ENCODE measurements around the gene FBXL13.
"Not testable (repeated sequence)": the region's sequence is repeated elsewhere in the genome, so short reads cannot be mapped to it uniquely, and the experiment has no call there.

The FBXL13 gene

DNA sequence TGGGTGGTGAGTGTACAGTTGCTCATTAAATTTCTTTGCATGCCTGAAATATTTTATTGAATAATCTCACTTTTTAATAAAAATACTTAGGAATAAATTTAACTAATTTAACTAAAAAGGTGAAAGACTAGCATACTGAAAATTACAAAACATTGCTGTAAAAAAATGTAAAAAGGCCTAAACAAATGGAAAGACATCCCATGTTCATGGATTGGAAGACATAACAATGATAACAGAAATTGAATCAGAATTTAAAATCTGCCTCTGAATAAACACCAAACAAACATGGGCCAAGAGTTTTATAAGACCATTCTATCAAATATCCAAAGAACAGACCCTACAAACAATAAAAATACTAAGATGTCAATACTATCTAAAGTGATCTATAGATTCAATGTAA is 94.9 kb downstream of the FBXL13 start:
- no peak for FAIRE-seq

GRCh38 chr7:102978284-102978683 is 96.3 kb downstream of the FBXL13 start:
- no peak for FAIRE-seq

DNA sequence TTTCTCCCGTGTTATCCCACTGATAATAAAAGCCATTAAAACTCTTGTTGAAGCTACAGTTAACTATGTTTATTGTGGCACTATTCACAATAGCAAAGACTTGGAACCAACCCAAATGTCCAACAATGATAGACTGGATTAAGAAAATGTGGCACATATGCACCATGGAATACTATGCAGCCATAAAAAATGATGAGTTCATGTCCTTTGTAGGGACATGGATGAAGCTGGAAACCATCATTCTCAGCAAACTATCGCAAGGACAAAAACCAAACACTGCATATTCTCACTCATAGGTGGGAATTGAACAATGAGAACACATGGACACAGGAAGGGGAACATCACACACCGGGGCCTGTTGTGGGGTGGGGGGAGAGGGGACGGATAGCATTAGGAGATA is 97.0 kb downstream of the FBXL13 start:
- FAIRE-seq = not testable (repeated sequence)

GRCh38 chr7:102976493-102976892 is 98.1 kb downstream of the FBXL13 start:
- no peak for FAIRE-seq

GRCh38 chr7:102975854-102976253 is 98.7 kb downstream of the FBXL13 start:
- FAIRE-seq = no peak

DNA sequence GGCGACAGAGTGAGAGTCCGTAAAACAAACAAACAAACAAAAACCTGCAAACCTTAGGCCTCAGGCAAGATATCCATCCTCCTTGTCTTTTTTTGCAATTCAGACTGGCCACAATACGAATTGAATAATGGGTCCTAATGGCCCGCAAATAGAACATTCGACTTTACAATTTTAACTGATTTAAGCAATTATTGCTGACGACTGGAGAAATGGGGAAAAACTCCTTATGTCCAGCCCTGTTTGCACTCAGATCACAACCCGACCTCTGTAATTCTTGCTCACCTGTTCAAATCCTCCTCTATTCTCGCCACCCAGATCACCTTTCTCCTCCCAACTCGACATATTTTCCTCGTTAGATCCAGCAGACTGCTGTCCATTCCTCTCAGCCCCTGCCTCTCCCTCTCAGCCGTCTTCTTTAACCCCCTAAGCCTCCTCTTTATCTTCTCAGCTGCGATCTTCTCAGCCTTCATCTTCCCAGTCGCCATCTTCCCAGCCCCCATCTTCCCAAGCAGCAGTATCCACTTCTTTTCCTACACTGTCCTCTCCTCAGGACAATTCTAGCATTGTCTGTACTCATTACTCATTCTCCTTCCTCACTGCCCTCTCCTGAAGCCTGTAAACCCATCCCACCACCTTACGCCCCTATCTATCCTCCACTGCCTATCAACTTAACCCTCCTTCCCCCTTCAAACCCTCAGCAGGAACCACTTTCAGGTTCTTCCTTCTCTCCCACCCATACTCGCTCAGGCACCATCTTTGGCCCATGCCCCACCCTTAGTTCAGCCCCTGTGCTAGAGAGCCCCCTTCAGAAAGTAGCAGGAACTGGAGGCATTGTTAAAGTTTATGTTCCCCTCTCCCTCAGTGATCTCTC is 100.0 kb downstream of the FBXL13 start:
- FAIRE-seq = no peak

DNA sequence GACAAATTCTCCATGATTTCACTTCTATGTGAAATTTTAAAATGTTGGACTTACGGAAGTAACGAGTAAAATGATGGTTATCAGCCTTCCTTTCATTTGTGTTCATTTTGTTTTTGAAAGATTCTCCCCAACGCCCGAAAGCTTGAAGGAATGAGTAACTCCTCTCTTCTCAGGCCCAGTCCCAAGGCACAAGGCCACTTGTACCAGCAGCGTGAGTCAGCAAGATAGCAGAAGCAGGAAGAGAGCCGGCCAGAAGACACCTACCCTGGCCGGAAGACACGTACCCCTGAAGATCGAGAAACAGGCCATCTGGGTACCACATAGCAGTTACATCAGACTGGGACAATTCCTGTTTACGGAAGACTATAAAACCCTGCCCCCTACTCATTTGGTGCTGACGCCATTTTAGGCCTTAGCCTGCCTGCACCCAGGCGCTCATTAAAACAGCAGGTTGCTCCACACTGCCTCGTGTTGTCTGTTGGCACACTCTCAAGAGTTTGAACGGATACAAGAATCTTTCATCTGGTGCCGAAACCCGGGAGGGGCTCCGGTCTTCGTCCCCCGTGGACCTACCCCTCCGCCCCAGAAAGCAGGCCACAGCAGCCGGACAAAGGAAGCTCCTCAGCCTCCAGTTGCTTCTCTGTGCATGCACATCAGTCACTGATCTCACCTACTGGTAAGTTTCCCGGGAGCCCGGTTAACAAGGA is 101.3 kb downstream of the FBXL13 start:
- no peak for FAIRE-seq

- FAIRE-seq = no peak
These were observed 106.8 kb downstream of the FBXL13 start for GRCh38 chr7:102967798-102968197.

GRCh38 chr7:102966465-102966864 is 108.1 kb downstream of the FBXL13 start:
- no peak for FAIRE-seq

GRCh38 chr7:102961993-102962392 is 112.6 kb downstream of the FBXL13 start:
- FAIRE-seq = not testable (repeated sequence)

DNA sequence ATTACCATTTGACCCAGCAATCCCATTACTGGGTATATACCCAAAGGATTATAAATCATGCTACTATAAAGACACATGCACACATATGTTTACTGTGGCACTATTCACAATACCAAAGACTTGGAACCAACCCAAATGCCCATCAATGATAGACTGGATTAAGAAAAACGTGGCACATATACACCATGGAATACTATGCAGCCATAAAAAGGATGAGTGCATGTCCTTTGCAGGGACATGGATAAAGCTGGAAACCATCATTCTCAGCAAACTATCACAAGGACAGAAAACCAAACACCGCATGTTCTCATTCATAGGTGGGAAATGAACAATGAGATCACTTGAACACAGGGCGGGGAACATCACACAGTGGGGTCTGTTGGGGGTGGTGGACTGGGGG is 116.6 kb downstream of the FBXL13 start:
- not testable (repeated sequence) for FAIRE-seq

- not testable (repeated sequence) for FAIRE-seq
These were observed 120.2 kb downstream of the FBXL13 start for GRCh38 chr7:102954359-102954758.

GRCh38 chr7:102953406-102953805 is 121.2 kb downstream of the FBXL13 start:
- FAIRE-seq = no peak

GRCh38 chr7:102951839-102952238 is 122.8 kb downstream of the FBXL13 start:
- no peak for FAIRE-seq

DNA sequence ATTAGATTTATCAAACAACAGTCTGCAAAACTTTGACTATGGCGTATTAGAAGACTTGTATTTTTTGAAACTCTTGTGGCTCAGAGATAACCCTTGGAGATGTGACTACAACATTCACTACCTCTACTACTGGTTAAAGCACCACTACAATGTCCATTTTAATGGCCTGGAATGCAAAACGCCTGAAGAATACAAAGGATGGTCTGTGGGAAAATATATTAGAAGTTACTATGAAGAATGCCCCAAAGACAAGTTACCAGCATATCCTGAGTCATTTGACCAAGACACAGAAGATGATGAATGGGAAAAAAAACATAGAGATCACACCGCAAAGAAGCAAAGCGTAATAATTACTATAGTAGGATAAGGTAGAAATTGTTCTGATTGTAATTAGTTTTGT is 130.4 kb downstream of the FBXL13 start:
- FAIRE-seq = no peak

DNA sequence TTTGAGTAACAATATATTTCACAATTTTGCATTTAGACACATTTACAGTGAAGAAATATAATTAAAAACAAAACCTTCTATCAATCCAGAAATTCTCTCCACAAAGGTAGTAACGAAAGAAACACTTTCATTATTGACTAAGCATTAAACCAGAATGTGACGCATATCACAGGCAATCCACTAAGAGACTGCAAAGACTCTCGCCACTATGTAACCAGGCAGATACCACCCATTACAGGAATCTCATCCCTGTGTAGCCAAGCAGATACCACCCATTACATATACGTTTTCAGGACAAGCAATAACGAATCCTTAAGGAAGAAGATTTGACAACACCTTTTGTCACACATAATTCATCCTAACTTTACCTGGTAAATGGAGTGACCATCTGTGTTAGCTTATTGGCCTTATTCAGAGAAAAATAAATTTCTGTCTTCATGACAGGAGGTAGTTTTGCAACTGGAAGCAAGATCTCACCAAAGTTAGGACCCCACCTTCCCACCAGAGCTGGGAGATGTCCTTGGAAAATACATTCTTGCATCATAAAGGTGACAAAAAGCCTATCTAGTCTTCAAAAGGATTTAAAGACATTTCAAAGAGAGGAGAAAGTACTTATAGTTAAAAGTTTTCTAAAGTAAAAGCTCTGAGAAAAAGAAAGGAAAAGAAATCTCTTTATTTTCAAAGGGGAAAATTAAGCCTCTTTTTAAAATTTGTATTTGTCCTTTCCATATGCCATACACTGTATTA is 131.0 kb downstream of the FBXL13 start:
- no peak for FAIRE-seq

GRCh38 chr7:102942868-102943267 is 131.7 kb downstream of the FBXL13 start:
- FAIRE-seq = no peak

DNA sequence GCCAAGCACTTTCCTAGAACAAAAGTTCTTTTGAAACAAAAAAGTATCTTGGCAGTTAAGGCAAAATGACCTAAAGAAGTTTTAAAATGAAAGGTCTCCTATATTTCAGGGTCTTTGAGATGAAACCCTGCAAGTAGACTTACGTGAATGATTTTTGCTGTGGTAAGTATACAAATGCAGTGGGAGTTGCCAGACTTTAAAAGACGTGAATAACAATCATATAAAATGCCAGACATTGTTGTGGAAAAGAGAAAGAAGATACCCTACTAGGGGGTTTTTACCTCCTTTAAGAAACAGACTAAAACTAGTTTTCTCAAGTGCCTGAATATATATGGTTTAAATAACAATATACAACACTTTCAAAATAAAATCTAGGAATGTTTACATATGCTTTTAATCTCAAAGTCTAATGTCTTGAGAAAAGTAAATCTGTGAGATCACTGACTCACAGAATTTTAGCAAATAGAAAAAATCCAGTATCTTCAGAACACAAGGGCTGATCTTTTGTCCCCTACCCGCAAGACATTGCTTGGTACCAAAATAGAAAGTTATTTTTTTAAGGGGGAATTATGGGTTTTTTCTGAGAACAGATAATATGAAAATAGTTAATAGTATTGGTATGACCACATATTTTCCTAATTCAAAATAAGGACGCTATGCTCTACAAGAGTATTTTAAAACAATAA is 132.3 kb downstream of the FBXL13 start:
- no peak for FAIRE-seq

DNA sequence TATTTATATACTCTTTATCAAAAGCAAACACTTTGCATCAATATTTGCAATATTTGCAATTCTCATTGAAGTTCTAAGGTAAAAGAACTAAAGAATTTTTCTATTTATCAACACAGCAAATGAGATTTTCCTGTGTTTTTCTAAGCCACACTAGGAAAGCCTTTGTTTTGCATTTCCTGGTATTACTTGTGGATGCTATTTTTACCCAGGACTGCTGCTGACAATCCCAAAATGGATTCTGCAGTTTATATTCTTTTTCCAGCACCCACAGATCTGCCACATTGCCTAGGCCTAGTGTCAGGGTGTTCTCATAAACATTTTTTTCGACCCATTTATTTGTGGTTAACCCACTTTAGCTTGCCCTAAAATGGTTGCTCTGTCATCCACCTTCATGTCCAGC is 135.9 kb downstream of the FBXL13 start:
- FAIRE-seq = no peak

DNA sequence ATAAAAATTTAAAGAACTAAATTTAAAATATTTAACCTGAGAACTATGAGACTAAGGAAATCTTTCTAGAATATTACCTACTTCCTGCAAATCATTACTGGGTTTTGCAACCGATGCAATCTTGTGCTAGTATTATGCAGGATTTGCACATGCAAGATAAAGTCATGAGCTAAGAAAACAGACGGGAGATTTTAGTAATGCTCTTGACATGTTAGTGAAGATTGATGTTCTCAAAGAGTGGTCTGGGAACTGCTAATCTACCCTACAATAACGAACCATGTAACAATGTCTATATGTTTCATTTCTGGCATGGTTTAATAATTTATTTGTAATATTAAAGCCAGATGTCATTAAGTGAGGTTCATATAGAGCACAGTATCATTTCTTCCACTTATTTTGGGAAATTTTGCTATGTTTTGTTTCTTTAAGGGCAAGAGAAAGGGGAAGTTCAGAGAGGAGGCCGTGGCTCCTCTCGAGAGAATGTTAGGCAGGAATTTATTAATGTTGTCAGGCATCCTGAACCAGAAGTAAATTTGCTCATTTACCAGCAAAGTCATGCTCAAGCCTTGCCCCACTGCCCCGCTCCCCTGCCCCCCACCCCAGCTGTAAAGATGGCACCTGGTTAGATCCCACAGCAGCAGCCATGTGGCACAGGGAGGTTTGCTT is 139.0 kb downstream of the FBXL13 start:
- FAIRE-seq = no peak

GRCh38 chr7:102934701-102935100 is 139.9 kb downstream of the FBXL13 start:
- no peak for FAIRE-seq

- FAIRE-seq = no peak
These were observed 140.4 kb downstream of the FBXL13 start for GRCh38 chr7:102934239-102934638.

Data from G401.6 (cell line).